GM12878 (cell line): Measurements from ENCODE around the gene MSI2. TPM values are rescaled to one million over a fixed set of nuclear protein-coding genes. Genes with fewer than 3 reads are reported as not detected.

ENCODE experiments used
- CUX1 ChIP-seq: IDR thresholded peaks from 2 replicates; pipeline ENCODE4 v1.6.1; 2012; ENCODE audit warnings: improper control_type of control experiment, low read depth, low read length; ENCODE audit not compliant: insufficient replicate concordance
- E2F8 ChIP-seq: fragments of 450-650 bp; IDR thresholded peaks from 2 replicates; pipeline ENCODE4 v1.6.1; 2018; ENCODE audit warnings: mild to moderate bottlenecking, low read depth, moderate library complexity; ENCODE audit not compliant: partially characterized antibody
- IKZF2 ChIP-seq, 2 experiments: fragments of 450-650 bp; IDR thresholded peaks; 2 replicates each; pipeline ENCODE4 v1.6.1; 2017; ENCODE audit warnings: mild to moderate bottlenecking in 2 of 2, moderate library complexity in 2 of 2
- MYC ChIP-seq: IDR thresholded peaks from 2 replicates; pipeline ENCODE4 v1.6.1; 2011; ENCODE audit warnings: mild to moderate bottlenecking, low read length, moderate library complexity, inconsistent platforms; ENCODE audit not compliant: insufficient read depth, insufficient replicate concordance, insufficient read length, severe bottlenecking
- RAD21 ChIP-seq: IDR thresholded peaks from 2 replicates; pipeline ENCODE4 v1.6.1; 2011; ENCODE audit warnings: mild to moderate bottlenecking, low read depth, low read length, moderate library complexity; ENCODE audit not compliant: insufficient read depth
- SUPT20H ChIP-seq: IDR thresholded peaks from 2 replicates; pipeline ENCODE4 v1.6.1; 2011; ENCODE audit warnings: low read depth, mild to moderate bottlenecking, low read length, moderate library complexity, borderline replicate concordance; ENCODE audit not compliant: control insufficient read depth
- TCF3 ChIP-seq: IDR thresholded peaks from 2 replicates; pipeline ENCODE4 v1.6.1; 2012; ENCODE audit warnings: low read depth, mild to moderate bottlenecking, low read length, borderline replicate concordance; ENCODE audit not compliant: insufficient read depth
- polyA plus RNA-seq, 11 experiments: library from polyadenylated mRNA; depleted of rRNA in 4 of 11; unstranded in 6 of 11; stranded (reverse) in 5 of 11; fragments of >200 nt; fragmentation: Nextera tagmentation in 4 of 11; fragmentation: Illumina TruSeq in 1 of 11; extraction: Ambion mirVana in 4 of 11; extraction: Trizol in 1 of 11; gene quantifications; 1 replicate in 1 of 11; 2 replicates in 10 of 11; pipeline versions ENCODE4 v1.2.1 to v1.2.3, GENCODE V29; 2011 to 2016; ENCODE audit warnings: inconsistent platforms in 2 of 11, missing spikeins in 2 of 11, low read depth in 1 of 11
- total RNA-seq, 4 experiments: library from RNA; depleted of rRNA in 3 of 4; stranded (reverse); fragments of >200 nt in 3 of 4; fragmentation: Illumina TruSeq in 1 of 4; extraction: Trizol in 1 of 4; gene quantifications; 2 replicates each; pipeline versions ENCODE4 v1.2.1 to v1.2.3, GENCODE V29; 2013 to 2021

Gene MSI2
- total and polyA plus RNA-seq, 10 of the 15 experiments (the other 5 are each of a cell fraction or from before 2014, with no cell fraction given) = 6.1 to 76.1 (median 42.0) TPM

GRCh38 chr17:57679356-57679755 lies 423.0 kb downstream of the MSI2 start (continued):
- TF ChIP-seq CUX1 (no peak), IKZF2 (IDR thresholded peaks at IDR 0.05) (no peak), RAD21 (no peak), TCF3 (no peak), SUPT20H (no peak), E2F8 (no peak), MYC (no peak)
